ENCODE measurements around the gene EID3.

EID3 gene

GRCh38 chr12:104345234-104346066 is 41.9 kb downstream of the EID3 start:
- peaks cover 45 to 62% of the 10 kb centered on the region in 2 donors for H3K36me3 Mint-ChIP-seq
- no peak for ATAC-seq (replicated peaks)
- no peaks in the 10 kb centered on the region for H3K9me3 Mint-ChIP-seq
- H3K4me3 Mint-ChIP-seq, result no peak overlapping the region
- no peaks in the 10 kb centered on the region for H3K27me3 Mint-ChIP-seq
- no peak for DNase-seq
- H3K27ac Mint-ChIP-seq, result no peak overlapping the region
- H3K4me1 Mint-ChIP-seq, result peaks cover 0 to 2% of the 10 kb centered on the region in 2 donors

GRCh38 chr12:104347374-104348075 is 44.0 kb downstream of the EID3 start:
- peaks cover 46 to 58% of the 10 kb centered on the region in 2 donors for H3K36me3 Mint-ChIP-seq
- no peak overlapping the region for H3K27ac Mint-ChIP-seq
- no peak for DNase-seq
- peaks cover 5 to 7% of the 10 kb centered on the region in 2 donors for H3K4me1 Mint-ChIP-seq
- H3K27me3 Mint-ChIP-seq, result no peaks in the 10 kb centered on the region
- H3K9me3 Mint-ChIP-seq, result no peaks in the 10 kb centered on the region
- H3K4me3 Mint-ChIP-seq, result no peak overlapping the region
- ATAC-seq (replicated peaks), result no peak

GRCh38 chr12:104348283-104348993 is 44.9 kb downstream of the EID3 start:
- ATAC-seq (replicated peaks), result no peak
- Mint-ChIP-seq H3K27ac (no peak overlapping the region), H3K9me3 (no peaks in the 10 kb centered on the region), H3K4me1 (peaks cover 3 to 7% of the 10 kb centered on the region in 2 donors), H3K4me3 (no peak overlapping the region), H3K36me3 (peaks cover 45 to 52% of the 10 kb centered on the region in 2 donors), H3K27me3 (no peaks in the 10 kb centered on the region)
- no peak for DNase-seq

- H3K4me1 Mint-ChIP-seq, result peaks cover 3 to 7% of the 10 kb centered on the region in 2 donors
- H3K4me3 Mint-ChIP-seq, result no peak overlapping the region
- ATAC-seq (replicated peaks) (no peak), DNase-seq (no peak)
- H3K27ac Mint-ChIP-seq, result no peak overlapping the region
- no peaks in the 10 kb centered on the region for H3K9me3 Mint-ChIP-seq
- peaks cover 49 to 54% of the 10 kb centered on the region in 2 donors for H3K36me3 Mint-ChIP-seq
- H3K27me3 Mint-ChIP-seq, result no peaks in the 10 kb centered on the region
Observed at GRCh38 chr12:104348994-104349494, 45.5 kb downstream of the EID3 start.

GRCh38 chr12:104350211-104351056 is 46.9 kb downstream of the EID3 start:
- H3K4me3 Mint-ChIP-seq, result no peak overlapping the region

GRCh38 chr12:104351057-104351983 is 47.8 kb downstream of the EID3 start:
- Mint-ChIP-seq H3K4me1 (peaks cover 3 to 7% of the 10 kb centered on the region in 2 donors), H3K36me3 (peaks cover 51 to 57% of the 10 kb centered on the region in 2 donors), H3K27me3 (no peaks in the 10 kb centered on the region), H3K27ac (no peak overlapping the region), H3K9me3 (no peaks in the 10 kb centered on the region), H3K4me3 (no peak overlapping the region)
- ATAC-seq (replicated peaks) (no peak), DNase-seq (no peak)

More at GRCh38 chr12:104350211-104351056, 46.9 kb downstream of the EID3 start:
- H3K27ac Mint-ChIP-seq, result no peak overlapping the region
- H3K4me1 Mint-ChIP-seq, result peaks cover 3 to 7% of the 10 kb centered on the region in 2 donors
- DNase-seq (no peak), ATAC-seq (replicated peaks) (no peak)
- no peaks in the 10 kb centered on the region for H3K9me3 Mint-ChIP-seq
- peaks cover 51 to 56% of the 10 kb centered on the region in 2 donors for H3K36me3 Mint-ChIP-seq
- no peaks in the 10 kb centered on the region for H3K27me3 Mint-ChIP-seq

GRCh38 chr12:104352106-104352713 is 48.7 kb downstream of the EID3 start:
- ATAC-seq (replicated peaks) (no peak), DNase-seq (no peak)
- H3K4me1 Mint-ChIP-seq, result peaks cover 3 to 7% of the 10 kb centered on the region in 2 donors
- H3K36me3 Mint-ChIP-seq, result peaks cover 46 to 52% of the 10 kb centered on the region in 2 donors
- H3K27ac Mint-ChIP-seq, result no peak overlapping the region
- H3K9me3 Mint-ChIP-seq, result no peaks in the 10 kb centered on the region
- no peak overlapping the region for H3K4me3 Mint-ChIP-seq
- no peaks in the 10 kb centered on the region for H3K27me3 Mint-ChIP-seq

- ATAC-seq (replicated peaks) (no peak), DNase-seq (no peak)
- H3K27me3 Mint-ChIP-seq, result no peaks in the 10 kb centered on the region
- no peaks in the 10 kb centered on the region for H3K9me3 Mint-ChIP-seq
- H3K4me3 Mint-ChIP-seq, result no peak overlapping the region
- H3K4me1 Mint-ChIP-seq, result peaks cover 3 to 7% of the 10 kb centered on the region in 2 donors
- H3K27ac Mint-ChIP-seq, result no peak overlapping the region
- H3K36me3 Mint-ChIP-seq, result peaks cover 37 to 41% of the 10 kb centered on the region in 2 donors
Observed at GRCh38 chr12:104353012-104353981, 49.8 kb downstream of the EID3 start.

- H3K27ac Mint-ChIP-seq, result peak overlapping the region; percentile 38
- H3K27me3 Mint-ChIP-seq, result no peaks in the 10 kb centered on the region
- DNase-seq (no peak), ATAC-seq (replicated peaks) (no peak)
- H3K9me3 Mint-ChIP-seq, result no peaks in the 10 kb centered on the region
- H3K4me1 Mint-ChIP-seq, result peaks cover 3 to 7% of the 10 kb centered on the region in 2 donors
- peaks cover 37% of the 10 kb centered on the region in 2 donors for H3K36me3 Mint-ChIP-seq
- no peak overlapping the region for H3K4me3 Mint-ChIP-seq
Observed at GRCh38 chr12:104354167-104354867, 50.8 kb downstream of the EID3 start.

Data from stimulated activated naive B cell treated with anti-CD40 and anti-IgM and Interleukin-4, amounts not matched to agents 10 μg/mL and 1 μg/mL and 100 μg/mL, for 72 hours (primary cell).